Endothelial cell of umbilical vein (primary cell): Measurements from ENCODE around the gene SHISA9.

ENCODE experiments used
- CTCF ChIP-seq, 2 donors: IDR thresholded peaks; 1 replicate in 1 of 2; 2 replicates in 1 of 2; pipeline ENCODE4 v1.5.1; 2011; ENCODE audit warnings: low read length in 2 of 2, mild to moderate bottlenecking in 2 of 2, moderate library complexity in 2 of 2, control low read depth in 1 of 2, inconsistent platforms in 1 of 2, low read depth in 1 of 2; ENCODE audit not compliant: insufficient read depth in 1 of 2; ENCODE audit errors: extremely low read depth in 1 of 2
- EZH2 ChIP-seq: IDR thresholded peaks from 2 replicates; pipeline ENCODE4 v1.6.1; 2012; ENCODE audit warnings: borderline replicate concordance, low read depth, mild to moderate bottlenecking, moderate library complexity, low read length, inconsistent platforms; ENCODE audit not compliant: severe bottlenecking
- FOS ChIP-seq: IDR thresholded peaks from 2 replicates; pipeline ENCODE4 v1.6.1; 2011; ENCODE audit warnings: mild to moderate bottlenecking, low read length, moderate library complexity, borderline replicate concordance; ENCODE audit not compliant: insufficient read depth
- GATA2 ChIP-seq: IDR thresholded peaks from 2 replicates; pipeline ENCODE4 v1.7.0; 2011; ENCODE audit warnings: low read depth, mild to moderate bottlenecking, moderate library complexity, mixed read lengths, low read length; ENCODE audit not compliant: insufficient read length, insufficient read depth
- JUN ChIP-seq: IDR thresholded peaks from 2 replicates; pipeline ENCODE4 v1.6.1; 2011; ENCODE audit warnings: borderline replicate concordance, low read depth; ENCODE audit not compliant: insufficient read length, insufficient read depth
- MYC ChIP-seq: IDR thresholded peaks from one replicate; pipeline ENCODE4 v1.6.1; 2011; ENCODE audit warnings: mild to moderate bottlenecking, low read depth, low read length
- POLR2A ChIP-seq: IDR thresholded peaks from 2 replicates; pipeline ENCODE4 v1.6.1; 2012; ENCODE audit warnings: low read depth, mild to moderate bottlenecking, control low read depth, low read length
- POLR2AphosphoS5 ChIP-seq: IDR thresholded peaks from 2 replicates; pipeline ENCODE4 v1.6.1; 2012; ENCODE audit warnings: low read depth, mild to moderate bottlenecking, control low read depth, low read length, moderate library complexity; ENCODE audit not compliant: insufficient read depth
- TF ChIP-seq, protein P1 (sequence below): IDR thresholded peaks from 2 replicates; pipeline ENCODE4 v1.6.1; 2011; ENCODE audit not compliant: insufficient read depth, insufficient read length

DNA sequence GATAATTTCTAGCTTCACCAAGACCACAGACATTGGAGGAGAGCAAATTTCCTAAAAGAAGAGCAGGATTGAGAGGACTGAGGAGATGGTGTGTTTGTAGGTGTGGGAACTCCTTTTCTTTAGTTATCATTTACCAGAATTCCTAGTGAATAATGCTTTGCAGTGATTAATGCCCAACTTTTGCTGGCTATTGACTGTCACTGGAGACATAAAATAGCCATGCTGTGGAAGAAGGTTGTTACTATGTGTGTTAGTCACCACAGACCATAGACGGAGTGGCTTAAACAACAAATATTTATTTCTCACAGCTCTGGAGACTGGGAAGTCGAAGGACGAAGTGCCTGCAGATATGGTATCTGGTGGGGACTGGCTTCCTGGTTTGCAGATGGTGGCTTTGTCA, 179.1 kb downstream of the SHISA9 start:
- TF ChIP-seq CTCF (IDR thresholded peaks at IDR 0.05; ENCODE audit: extremely low read depth in 1 of 2, insufficient read depth in 1 of 2, low read depth in 1 of 2, low read length in 2 of 2) (no peak), POLR2A (no peak), POLR2AphosphoS5 (no peak), EZH2 (no peak), JUN (no peak), MYC (no peak), GATA2 (no peak), FOS (no peak)
- TF ChIP-seq, protein P1, sequence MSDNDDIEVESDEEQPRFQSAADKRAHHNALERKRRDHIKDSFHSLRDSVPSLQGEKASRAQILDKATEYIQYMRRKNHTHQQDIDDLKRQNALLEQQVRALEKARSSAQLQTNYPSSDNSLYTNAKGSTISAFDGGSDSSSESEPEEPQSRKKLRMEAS, result no peak
